NCI-H1436 treated with DMSO at 0.1 percent for 48 hours (cell line): ENCODE results near the gene OAF.

ENCODE experiments used
- DNase-seq: peaks from one replicate; lab custom pipeline; 2025; lab: John Stamatoyannopoulos, UW

OAF gene

DNA sequence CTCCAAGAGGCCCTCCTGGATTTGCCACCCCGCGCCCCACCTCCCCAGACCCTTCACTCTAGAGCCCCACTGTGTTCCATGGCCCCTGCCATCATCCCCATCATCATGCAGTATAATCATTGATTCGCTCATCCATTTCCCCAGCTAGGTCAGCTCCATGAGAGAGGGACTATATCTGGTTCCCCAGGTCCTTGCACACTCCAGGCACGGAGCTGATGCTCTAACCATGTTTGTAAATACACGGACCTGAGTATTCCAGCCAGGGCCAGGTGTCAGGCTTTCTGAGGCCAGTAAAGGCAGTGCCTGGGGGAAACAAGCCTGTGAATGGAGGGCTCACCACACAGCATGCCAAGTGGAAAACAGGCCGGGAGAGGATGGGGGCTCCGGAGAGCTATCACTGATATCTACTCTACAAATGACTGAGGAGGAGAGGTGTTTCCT is 27.1 kb upstream of the OAF start:
- DNase-seq: no peak

GRCh38 chr11:120184371-120184945 is 26.4 kb upstream of the OAF start:
- no peak for DNase-seq

GRCh38 chr11:120184946-120185705 is 25.7 kb upstream of the OAF start:
- no peak for DNase-seq

- DNase-seq: no peak
Observed at GRCh38 chr11:120185706-120186455, 25.0 kb upstream of the OAF start.

DNA sequence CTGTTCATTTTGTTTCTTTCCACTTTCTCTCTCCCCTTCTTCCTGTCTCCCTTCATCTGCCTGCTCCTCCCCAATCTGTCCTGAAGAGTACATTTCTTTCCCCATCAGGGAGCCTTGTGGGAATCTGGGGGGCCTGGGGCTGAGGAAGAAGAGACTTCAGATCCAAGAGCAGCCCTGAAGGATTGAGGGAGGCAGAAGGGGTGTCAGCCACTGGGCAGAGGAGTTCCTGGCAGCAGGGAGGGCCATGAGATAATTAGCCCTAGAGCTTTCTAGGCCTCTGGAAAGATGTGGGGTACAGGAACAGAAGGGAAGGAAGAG is 24.4 kb upstream of the OAF start:
- no peak for DNase-seq

GRCh38 chr11:120186774-120187591 is 23.8 kb upstream of the OAF start:
- DNase-seq: no peak

- DNase-seq: no peak
Observed at GRCh38 chr11:120188371-120188770, 22.5 kb upstream of the OAF start.

DNA sequence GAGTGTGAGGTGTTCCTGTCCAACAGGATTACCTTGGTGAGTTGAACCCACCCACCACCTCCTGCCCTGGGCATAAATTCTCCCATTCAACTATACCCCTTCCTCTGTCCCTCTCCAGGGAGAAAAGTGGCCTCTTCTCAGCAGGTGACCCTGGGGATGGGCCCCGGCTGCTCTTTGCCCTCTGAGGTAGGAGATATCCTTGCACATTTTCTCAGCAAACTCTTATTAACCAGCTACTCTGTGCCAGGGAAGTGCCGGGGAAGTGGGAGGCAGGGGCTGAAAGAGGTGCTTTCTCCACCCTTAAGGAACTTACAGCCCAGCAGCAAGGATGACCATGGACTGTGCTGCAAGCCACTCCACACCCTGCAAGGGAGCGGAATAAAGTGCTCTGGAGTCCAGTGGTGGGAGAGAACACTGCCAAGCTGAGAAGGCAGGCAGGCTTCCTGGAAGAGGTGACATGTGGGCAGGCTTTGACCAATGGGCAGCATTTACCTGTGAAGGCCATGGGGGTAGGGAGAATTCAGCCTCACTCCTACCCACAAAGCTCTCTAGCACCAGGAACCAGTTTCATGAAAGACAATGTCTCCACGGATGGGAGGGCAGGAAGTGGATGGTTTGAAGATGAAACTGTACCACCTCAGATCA is 21.9 kb upstream of the OAF start:
- DNase-seq: no peak

- DNase-seq: no peak
Observed at GRCh38 chr11:120191058-120191457, 19.8 kb upstream of the OAF start.

DNA sequence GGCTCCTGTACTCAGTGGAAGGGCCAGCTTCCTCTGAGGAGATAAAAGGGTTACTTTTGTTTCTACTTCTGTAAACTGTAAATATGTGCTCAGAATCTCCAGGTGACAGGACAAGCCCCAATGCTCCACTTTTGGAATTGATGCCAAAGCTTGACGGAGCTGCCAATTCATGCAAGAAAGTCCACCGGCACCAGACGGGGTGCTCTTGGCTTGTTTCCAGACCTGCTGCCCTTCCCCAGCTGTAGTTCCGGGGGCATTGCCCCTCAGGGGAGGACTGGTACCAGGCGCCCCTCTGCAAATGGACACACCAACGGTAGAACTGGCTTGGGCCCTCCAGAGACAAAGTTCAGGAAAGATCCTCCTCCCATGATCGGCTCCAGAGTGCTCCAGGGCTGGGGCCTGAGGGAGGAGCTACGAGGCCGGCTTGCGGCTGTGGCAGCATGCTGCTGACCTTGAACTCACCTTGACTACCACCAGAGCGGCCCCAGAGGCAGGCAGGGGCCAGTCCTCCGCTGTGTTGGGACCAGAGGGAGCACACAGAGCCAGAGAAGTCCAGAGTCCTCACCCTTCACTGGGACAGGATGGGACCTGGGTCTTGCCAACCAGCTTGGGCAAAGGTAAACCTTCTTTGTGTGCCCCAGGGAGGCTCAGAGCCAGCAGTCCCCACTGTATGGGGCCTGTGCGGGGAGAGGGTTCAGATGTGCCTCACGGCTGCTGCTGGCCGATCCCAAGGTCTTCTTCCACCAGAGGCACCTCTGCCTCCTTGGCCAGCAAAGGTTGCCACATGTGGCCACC is 17.8 kb upstream of the OAF start:
- no peak for DNase-seq

- DNase-seq: no peak
Observed at GRCh38 chr11:120194166-120194565, 16.7 kb upstream of the OAF start.

- DNase-seq: no peak
Observed at GRCh38 chr11:120195601-120196320, 15.1 kb upstream of the OAF start.

DNA sequence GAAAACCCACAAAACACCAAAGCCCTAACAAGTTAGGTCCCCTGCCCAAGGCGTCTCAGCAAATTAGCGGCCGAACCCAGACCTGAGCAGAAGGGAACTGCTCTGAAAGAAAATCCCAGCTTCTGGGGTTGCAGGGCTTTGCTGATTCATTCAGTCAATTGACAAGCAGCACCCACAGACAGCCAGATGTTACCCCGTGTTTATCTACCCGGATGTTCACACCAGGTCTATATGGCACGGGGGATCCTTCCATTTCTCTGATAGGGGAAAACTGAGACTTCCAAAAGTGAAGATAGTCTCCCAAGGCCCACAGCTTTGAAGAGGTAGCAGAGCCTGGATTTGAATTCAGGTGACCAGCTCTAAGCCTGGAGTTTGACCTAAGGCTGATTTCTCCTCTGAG is 14.0 kb upstream of the OAF start:
- DNase-seq: no peak

GRCh38 chr11:120197251-120197891 is 13.5 kb upstream of the OAF start:
- DNase-seq: no peak

DNA sequence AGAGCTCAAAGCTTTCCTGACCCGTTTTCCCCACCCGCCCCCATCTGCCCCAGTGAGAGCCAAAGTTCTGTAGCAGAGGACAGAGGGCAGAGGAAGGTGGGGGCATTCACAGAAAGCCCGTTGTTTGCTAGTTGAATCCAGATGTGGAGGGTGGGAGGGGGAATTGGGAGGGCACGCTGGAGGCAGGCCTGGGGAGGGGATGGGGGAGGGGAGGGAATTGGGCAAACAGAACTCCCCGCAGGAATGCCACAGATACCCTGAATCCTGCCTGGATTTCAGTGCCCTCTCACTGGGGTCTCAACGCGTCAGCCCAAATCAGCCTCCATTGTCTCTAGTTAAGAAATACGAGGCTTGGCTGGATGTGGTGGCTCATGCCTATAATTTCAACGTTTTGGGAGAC is 12.9 kb upstream of the OAF start:
- DNase-seq: no peak

- no peak for DNase-seq
Observed at GRCh38 chr11:120198403-120198786, 12.4 kb upstream of the OAF start.

GRCh38 chr11:120198787-120199469 is 11.9 kb upstream of the OAF start:
- no peak for DNase-seq

DNA sequence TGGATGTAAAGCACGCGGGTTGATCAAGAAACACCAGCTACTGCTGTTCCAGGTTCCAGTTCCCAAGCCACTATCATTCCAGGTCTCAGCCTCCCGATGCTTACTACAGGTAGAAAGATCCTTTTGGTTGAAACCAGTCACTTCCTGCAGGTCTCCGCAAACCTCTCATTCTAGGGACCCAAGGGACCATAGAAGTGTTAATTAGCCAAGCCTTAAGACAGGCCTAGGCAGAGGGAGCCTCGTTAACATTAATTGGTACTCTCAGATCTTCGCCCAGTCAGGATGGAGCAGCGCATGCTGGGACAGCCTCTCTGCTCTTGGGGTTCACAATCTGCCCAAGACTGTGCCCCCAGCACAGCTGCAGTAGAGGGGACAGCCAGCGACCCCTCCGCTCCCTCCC is 11.2 kb upstream of the OAF start:
- DNase-seq: peak; percentile 41

GRCh38 chr11:120200677-120201076 is 10.2 kb upstream of the OAF start:
- no peak for DNase-seq
